MM.1S (cell line): ENCODE measurements around the gene EFCAB12.

ENCODE experiments used
- DNase-seq: peaks from one replicate; pipeline ENCODE4 v3.0.0-alpha.2; 2015
- H2AFZ ChIP-seq: fragments of 300-600 bp; sonication (generic); 2 replicates; pipeline ENCODE4 v1.6.0; 2016; ENCODE audit warnings: antibody characterized with exemption, low read length
- H3F3A ChIP-seq: fragments of 300-600 bp; sonication (generic); 2 replicates; pipeline ENCODE4 v1.6.1; 2016; ENCODE audit warnings: mild to moderate bottlenecking, antibody characterized with exemption, low read length, moderate library complexity, mixed read lengths; ENCODE audit not compliant: insufficient read depth
- H3K27ac ChIP-seq: fragments of 300-600 bp; sonication (generic); 2 replicates; pipeline ENCODE4 v1.5.1; 2016; ENCODE audit warnings: mild to moderate bottlenecking, low read length
- H3K27me3 ChIP-seq: fragments of 300-600 bp; sonication (generic); replicated peaks from 2 replicates; pipeline ENCODE4 v1.6.0; 2016; ENCODE audit warnings: low read length; ENCODE audit not compliant: insufficient read depth
- H3K36me3 ChIP-seq: fragments of 300-600 bp; sonication (generic); replicated peaks from 2 replicates; pipeline ENCODE4 v1.6.1; 2016; ENCODE audit warnings: mild to moderate bottlenecking, low read length, mixed read lengths; ENCODE audit not compliant: insufficient read depth
- H3K4me1 ChIP-seq: fragments of 300-600 bp; sonication (generic); 2 replicates; pipeline ENCODE4 v1.6.1; 2016; ENCODE audit warnings: low read length, mixed read lengths
- H3K4me2 ChIP-seq: fragments of 300-600 bp; sonication (generic); 2 replicates; pipeline ENCODE4 v1.6.0; 2016; ENCODE audit warnings: low read depth, low read length
- H3K4me3 ChIP-seq: fragments of 300-600 bp; sonication (generic); 2 replicates; pipeline ENCODE4 v1.5.1; 2016; ENCODE audit warnings: low read length, mixed read lengths
- H3K79me2 ChIP-seq: fragments of 300-600 bp; sonication (generic); 2 replicates; pipeline ENCODE4 v1.6.1; 2016; ENCODE audit warnings: mixed run types, low read length, mixed read lengths
- H3K9ac ChIP-seq: fragments of 300-600 bp; sonication (generic); 2 replicates; pipeline ENCODE4 v1.6.1; 2016; ENCODE audit warnings: low read length, mixed read lengths
- H3K9me2 ChIP-seq: fragments of 300-600 bp; sonication (generic); replicated peaks from 2 replicates; pipeline ENCODE4 v1.6.1; 2016; ENCODE audit warnings: mild to moderate bottlenecking, low read length, mixed read lengths; ENCODE audit not compliant: insufficient read depth
- H3K9me3 ChIP-seq: fragments of 300-600 bp; sonication (generic); replicated peaks from 2 replicates; pipeline ENCODE4 v1.6.1; 2016; ENCODE audit warnings: mild to moderate bottlenecking, low read length, mixed read lengths; ENCODE audit not compliant: insufficient read depth
- H4K20me1 ChIP-seq: fragments of 300-600 bp; sonication (generic); 2 replicates; pipeline ENCODE4 v1.6.1; 2016; ENCODE audit warnings: mild to moderate bottlenecking, low read length, moderate library complexity, mixed read lengths; ENCODE audit not compliant: insufficient read depth
- CTCF ChIP-seq: fragments of 300-600 bp; sonication (generic); IDR thresholded peaks from 2 replicates; pipeline ENCODE4 v1.5.1; 2016; ENCODE audit warnings: antibody characterized with exemption, low read length, mixed read lengths
- EZH2 ChIP-seq: fragments of 300-600 bp; sonication (generic); optimal IDR thresholded peaks from 2 replicates; pipeline ENCODE3; 2017; ENCODE audit warnings: low read depth, mild to moderate bottlenecking, antibody characterized with exemption, low read length, mixed read lengths
- EZH2phosphoT487 ChIP-seq: fragments of 300-600 bp; sonication (generic); IDR thresholded peaks from 2 replicates; pipeline ENCODE4 v1.6.1; 2018; ENCODE audit warnings: antibody characterized with exemption, low read length

The EFCAB12 gene

GRCh38 chr3:129383292-129383860 is 45.1 kb downstream of the EFCAB12 start:
- H3K79me2 ChIP-seq: no peaks in the 10 kb centered on the region
- no peaks in the 10 kb centered on the region for H3K9me3 ChIP-seq
- no peak for TF ChIP-seq EZH2
- no peak for TF ChIP-seq EZH2phosphoT487
- TF ChIP-seq CTCF: peak; percentile 81
- H3K4me2 ChIP-seq: no peak overlapping the region
- DNase-seq: peak; percentile 52
- no peaks in the 10 kb centered on the region for H3K4me1 ChIP-seq
- H2AFZ ChIP-seq: no peak overlapping the region
- no peaks in the 10 kb centered on the region for H3K36me3 ChIP-seq
- H4K20me1 ChIP-seq: no peaks in the 10 kb centered on the region
- H3K9ac ChIP-seq: no peak overlapping the region
- H3F3A ChIP-seq: no peaks in the 10 kb centered on the region; the same call in 1 of the 2 replicates
- no peaks in the 10 kb centered on the region for H3K9me2 ChIP-seq
- H3K4me3 ChIP-seq: no peak overlapping the region
- no peaks in the 10 kb centered on the region for H3K27me3 ChIP-seq
- no peak overlapping the region for H3K27ac ChIP-seq

- no peaks in the 10 kb centered on the region for H3K4me1 ChIP-seq
- H2AFZ ChIP-seq: no peak overlapping the region
- TF ChIP-seq EZH2phosphoT487 (no peak), EZH2 (no peak), CTCF (no peak)
- no peaks in the 10 kb centered on the region for H3K79me2 ChIP-seq
- H3K4me2 ChIP-seq: no peak overlapping the region
- H3K9ac ChIP-seq: no peak overlapping the region
- H3K4me3 ChIP-seq: no peak overlapping the region
- no peak for DNase-seq
- H3K27me3 ChIP-seq: no peaks in the 10 kb centered on the region
- no peaks in the 10 kb centered on the region for H3K9me2 ChIP-seq
- H3K27ac ChIP-seq: no peak overlapping the region
- no peaks in the 10 kb centered on the region for H3K36me3 ChIP-seq
- H3F3A ChIP-seq: no peaks in the 10 kb centered on the region; the same call in 1 of the 2 replicates
- no peaks in the 10 kb centered on the region for H4K20me1 ChIP-seq
- no peaks in the 10 kb centered on the region for H3K9me3 ChIP-seq
Measured at GRCh38 chr3:129382366-129382765, 46.1 kb downstream of the EFCAB12 start.

GRCh38 chr3:129379582-129380358 is 48.7 kb downstream of the EFCAB12 start:
- H3K4me2 ChIP-seq: no peak overlapping the region
- no peaks in the 10 kb centered on the region for H3K27me3 ChIP-seq
- no peaks in the 10 kb centered on the region for H3K9me2 ChIP-seq
- no peak for TF ChIP-seq EZH2phosphoT487
- no peak for TF ChIP-seq EZH2
- no peak for TF ChIP-seq CTCF
- no peaks in the 10 kb centered on the region; the same call in 1 of the 2 replicates for H3F3A ChIP-seq
- no peaks in the 10 kb centered on the region for H3K4me1 ChIP-seq
- DNase-seq: no peak
- H3K9ac ChIP-seq: no peak overlapping the region
- no peak overlapping the region for H3K4me3 ChIP-seq
- H3K27ac ChIP-seq: no peak overlapping the region
- no peak overlapping the region for H2AFZ ChIP-seq
- H4K20me1 ChIP-seq: no peaks in the 10 kb centered on the region
- no peaks in the 10 kb centered on the region for H3K9me3 ChIP-seq
- H3K79me2 ChIP-seq: no peaks in the 10 kb centered on the region
- H3K36me3 ChIP-seq: no peaks in the 10 kb centered on the region
